ENCODE measurements around the gene DPP7.
A peak's percentile ranks its signal among the peaks of the same experiment; 100 is the strongest.

Gene DPP7

DNA sequence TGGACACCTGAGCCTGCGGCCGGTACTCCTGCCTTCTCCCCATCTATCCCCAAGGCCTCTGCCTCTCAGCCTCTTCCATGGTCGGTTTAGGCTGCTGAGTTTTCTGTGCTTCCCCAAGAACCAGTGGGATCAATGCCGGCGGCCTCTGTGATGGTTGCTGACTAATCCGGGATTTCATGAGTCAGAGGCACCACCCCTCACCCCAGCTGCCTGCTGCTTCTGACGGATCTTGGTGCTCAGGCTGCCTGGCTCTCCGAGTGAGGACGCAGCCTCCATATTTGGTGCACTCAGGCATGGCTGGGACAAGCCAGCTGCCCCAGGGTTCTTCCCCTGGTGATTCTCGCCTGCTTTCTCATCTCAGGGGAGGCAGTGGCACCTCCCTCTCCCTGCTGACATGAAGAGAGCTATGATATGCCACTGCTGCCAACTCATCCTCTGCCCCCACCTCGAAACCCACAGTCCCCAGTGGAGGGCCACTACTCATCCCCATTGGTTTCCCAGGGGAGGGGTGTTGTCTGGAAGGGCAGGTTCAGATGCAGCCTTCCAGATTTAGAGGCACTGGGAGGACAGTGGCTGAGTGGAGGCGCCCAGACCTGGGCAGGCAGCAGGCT, 31.0 kb downstream of the DPP7 start:
- TF ChIP-seq, protein P1, sequence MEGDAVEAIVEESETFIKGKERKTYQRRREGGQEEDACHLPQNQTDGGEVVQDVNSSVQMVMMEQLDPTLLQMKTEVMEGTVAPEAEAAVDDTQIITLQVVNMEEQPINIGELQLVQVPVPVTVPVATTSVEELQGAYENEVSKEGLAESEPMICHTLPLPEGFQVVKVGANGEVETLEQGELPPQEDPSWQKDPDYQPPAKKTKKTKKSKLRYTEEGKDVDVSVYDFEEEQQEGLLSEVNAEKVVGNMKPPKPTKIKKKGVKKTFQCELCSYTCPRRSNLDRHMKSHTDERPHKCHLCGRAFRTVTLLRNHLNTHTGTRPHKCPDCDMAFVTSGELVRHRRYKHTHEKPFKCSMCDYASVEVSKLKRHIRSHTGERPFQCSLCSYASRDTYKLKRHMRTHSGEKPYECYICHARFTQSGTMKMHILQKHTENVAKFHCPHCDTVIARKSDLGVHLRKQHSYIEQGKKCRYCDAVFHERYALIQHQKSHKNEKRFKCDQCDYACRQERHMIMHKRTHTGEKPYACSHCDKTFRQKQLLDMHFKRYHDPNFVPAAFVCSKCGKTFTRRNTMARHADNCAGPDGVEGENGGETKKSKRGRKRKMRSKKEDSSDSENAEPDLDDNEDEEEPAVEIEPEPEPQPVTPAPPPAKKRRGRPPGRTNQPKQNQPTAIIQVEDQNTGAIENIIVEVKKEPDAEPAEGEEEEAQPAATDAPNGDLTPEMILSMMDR (IDR thresholded peaks at IDR 0.05; ENCODE audit: insufficient read depth, missing control alignments), result no peak
- DNase-seq (ENCODE audit: insufficient read length, low spot score) (peak; percentile 69), FAIRE-seq (no peak)

DNA sequence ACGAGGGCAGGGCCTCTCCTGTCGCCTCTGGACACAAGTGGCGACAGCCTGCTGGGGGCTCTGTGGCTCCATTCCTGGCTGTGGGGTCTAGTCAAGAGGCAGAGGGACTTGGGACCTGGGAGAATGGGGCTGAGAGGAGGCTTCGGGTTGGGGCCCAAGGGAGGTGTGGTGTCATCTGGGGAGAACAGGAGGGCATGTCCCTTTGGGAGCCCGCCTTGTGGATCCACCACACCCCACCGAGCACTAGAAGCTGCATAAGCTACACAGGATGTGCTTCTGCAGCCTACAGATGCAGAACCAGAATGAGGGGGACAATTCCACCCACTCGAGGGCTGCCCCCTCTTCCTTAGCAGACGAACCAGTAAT, 31.6 kb downstream of the DPP7 start:
- FAIRE-seq (no peak), DNase-seq (ENCODE audit: insufficient read length, low spot score) (no peak)
- TF ChIP-seq, protein P1 (IDR thresholded peaks at IDR 0.05; ENCODE audit: insufficient read depth, missing control alignments), result no peak

DNA sequence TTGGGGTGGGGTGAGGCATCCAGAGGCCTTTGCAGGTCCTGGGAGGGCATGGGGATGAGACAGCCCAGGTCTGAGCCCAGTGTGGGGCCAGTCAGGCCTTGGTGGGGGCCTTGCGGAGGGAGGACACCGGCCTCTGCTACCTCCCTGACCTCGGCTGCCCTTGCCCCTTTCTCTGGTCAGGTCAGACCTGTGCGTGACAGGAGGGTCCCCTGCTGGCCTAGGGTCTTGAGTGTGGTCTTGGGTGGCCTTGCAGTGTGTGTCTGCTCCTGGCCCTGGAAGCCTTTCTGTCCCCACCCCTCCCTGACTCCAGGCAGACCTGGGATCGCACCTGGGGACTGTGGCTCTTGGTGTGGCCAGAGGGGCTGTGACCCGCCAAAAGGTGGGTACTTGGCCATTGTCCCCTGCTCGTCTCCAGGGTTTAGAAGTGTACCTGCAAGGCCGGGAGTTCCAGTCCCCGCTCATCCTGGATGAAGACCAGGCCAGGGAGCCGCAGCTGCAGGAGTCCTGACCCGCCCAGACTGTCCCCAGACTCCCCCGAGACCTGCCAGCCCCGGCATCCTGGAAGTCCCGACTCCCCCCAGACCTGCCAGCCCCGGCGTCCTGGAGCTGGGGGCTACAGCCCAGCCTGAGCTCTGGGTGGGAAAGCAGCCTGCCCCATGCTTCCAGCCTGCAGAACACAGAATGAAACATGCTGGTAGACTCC, 32.2 kb downstream of the DPP7 start:
- no peak for FAIRE-seq
- TF ChIP-seq, protein P1 (IDR thresholded peaks at IDR 0.05; ENCODE audit: insufficient read depth, missing control alignments), result no peak
- DNase-seq (ENCODE audit: insufficient read length, low spot score), result no peak

DNA sequence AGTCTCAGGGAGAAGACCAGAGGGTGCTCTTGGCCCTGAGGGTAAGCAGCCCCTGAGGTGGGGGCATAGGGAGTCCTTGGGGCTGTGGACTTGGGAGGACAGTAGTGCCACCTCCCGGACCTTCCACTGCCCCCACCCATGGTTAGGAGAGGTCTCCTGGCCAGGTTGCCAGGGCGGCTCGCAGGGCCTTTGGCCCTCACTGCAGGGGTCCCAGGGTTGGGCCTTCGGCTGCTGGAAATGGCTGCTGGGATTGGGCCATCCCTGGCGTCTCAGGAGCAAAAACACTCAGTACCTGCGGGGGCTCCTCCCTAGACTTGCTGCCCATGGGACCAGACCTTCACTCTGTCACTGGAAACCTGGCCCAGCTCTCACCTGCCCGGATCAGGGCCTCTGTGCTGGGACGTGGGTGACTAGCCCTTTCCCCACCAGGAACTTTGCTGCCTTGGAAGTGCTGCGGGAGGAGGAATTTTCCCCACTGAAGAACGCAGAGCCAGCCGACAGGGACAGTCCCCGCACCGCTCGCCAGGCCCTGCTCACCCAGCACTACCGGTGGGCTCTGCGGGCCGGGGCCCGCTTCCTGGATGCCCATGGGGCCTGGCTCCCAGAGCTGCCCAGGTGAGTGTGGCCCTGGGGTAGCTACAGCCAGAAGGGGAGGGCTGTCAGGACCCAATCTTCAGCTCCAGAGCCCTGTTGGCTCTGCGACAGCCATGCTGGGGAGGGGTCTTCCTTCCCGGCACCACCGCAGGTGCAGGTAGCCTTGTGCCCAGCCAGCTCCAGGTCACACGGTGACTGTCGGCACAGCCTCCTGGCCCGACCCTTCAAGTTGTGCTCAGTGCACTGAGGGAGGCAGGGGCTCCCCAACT, 34.0 kb downstream of the DPP7 start:
- no peak for FAIRE-seq
- TF ChIP-seq, protein P1 (IDR thresholded peaks at IDR 0.05; ENCODE audit: insufficient read depth, missing control alignments), result no peak
- no peak for DNase-seq (ENCODE audit: insufficient read length, low spot score)

DNA sequence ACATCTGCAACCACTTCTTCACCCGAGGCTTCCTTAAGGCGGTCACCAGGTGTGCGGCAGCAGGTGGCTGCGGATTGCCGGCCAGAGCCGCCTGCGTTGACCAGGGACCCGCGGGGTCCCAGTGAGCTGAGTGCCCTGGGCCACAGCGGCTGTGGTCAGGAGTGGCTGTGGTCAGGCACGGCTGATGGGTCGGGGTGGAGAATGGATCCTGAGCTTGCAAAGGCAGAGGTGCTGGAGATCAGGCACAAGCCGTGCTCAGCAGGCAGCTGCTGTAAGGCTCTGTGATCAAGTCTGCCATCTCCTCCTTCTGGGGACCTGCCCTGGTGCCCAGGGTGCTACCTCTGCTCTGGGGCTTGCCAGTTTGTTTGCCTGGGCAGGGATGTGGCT, 35.1 kb downstream of the DPP7 start:
- FAIRE-seq (no peak), DNase-seq (ENCODE audit: insufficient read length, low spot score) (no peak)
- TF ChIP-seq, protein P1 (IDR thresholded peaks at IDR 0.05; ENCODE audit: insufficient read depth, missing control alignments), result no peak

DNA sequence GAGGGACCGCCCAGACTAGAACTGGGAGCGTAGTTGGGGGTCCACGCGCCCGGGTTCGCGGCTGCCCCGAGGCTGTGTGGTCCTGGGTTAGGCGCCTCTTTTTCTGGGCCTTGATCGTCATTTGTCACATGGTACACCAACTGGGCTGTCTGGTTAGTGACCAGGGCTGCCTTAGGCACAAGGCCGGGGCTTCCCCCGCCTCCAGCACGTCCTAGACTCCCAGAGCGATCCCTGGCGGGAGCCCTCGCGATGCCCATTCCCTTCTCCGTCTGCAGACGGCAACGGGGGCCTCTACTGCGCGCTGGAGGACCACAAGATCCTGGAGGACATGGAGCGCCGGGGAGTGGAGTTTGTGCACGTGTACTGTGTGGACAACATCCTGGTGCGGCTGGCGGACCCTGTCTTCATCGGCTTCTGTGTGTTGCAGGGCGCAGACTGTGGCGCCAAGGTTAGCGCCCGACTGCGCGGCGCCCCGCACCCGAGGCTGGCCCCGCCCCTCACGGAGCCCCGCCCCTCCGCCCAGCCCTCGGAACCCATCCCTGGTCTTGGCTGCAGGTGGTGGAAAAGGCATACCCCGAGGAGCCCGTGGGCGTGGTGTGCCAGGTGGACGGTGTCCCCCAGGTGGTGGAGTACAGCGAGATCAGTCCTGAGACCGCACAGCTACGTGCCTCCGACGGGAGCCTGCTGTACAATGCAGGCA, 35.7 kb downstream of the DPP7 start:
- DNase-seq (ENCODE audit: insufficient read length, low spot score) (no peak), FAIRE-seq (no peak)
- TF ChIP-seq, protein P1 (IDR thresholded peaks at IDR 0.05; ENCODE audit: insufficient read depth, missing control alignments), result no peak
